NCI-H2171 (cell line): ENCODE data around the gene PER2.

ENCODE experiments used
- DNase-seq: peaks from one replicate; lab custom pipeline; 2025; lab: John Stamatoyannopoulos, UW

The PER2 gene

DNA sequence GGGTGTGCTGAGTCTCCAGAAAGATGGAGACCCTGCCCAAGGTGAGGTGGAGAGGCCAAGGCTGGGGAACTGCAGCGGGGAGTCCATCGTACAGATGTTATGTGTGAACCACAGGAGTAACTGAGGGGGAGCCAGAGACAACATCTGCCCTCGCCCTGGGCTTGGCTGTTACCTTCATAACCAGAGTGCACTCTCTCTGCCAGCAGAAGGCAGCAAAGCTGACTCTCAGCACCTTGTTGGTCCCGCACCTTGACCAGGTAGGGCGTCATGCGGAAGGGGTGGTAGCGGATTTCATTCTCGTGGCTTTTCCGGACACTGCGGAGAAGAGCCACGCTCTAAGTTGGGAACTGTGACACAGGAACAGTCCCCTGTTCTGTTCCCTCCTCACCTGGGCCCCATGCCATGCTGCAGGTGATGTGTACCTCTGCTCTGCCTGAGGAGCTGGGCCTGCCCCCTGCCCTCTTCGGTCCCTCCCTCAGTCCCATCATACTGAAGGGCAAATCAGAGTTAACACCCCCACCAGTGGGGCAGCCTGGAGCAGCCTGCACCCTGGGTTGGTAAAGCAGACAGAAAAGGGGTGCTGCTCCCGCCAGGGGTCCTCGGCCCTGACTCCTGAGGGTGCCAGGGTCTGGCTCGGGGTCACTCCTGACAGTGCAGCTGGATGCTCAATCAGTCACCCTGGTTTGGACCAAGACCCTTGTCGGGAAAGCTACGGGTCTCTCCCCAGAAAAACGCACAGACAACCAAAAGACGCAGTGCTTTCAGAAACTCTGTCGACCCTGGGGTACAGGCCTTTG lies 20.3 kb downstream of the PER2 start:
- no peak for DNase-seq

DNA sequence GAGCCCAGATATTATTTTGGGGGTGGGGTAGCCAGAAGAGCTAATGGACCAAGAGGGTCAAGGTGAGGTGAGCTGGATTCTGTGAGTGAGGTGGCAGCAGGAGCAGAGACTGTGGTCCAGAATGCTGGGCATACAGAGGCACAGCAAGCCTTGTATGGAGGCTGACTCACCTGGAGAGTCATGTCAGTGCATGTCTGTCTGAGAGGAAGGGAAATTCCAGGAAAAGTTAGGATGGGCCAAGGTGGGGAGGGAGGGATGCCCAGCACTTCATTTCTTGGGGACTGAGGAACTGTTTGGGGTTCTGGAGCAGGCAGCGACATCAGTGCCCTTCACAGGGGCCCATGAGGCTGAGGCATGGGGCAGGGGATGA lies 21.1 kb downstream of the PER2 start:
- DNase-seq = no peak

DNA sequence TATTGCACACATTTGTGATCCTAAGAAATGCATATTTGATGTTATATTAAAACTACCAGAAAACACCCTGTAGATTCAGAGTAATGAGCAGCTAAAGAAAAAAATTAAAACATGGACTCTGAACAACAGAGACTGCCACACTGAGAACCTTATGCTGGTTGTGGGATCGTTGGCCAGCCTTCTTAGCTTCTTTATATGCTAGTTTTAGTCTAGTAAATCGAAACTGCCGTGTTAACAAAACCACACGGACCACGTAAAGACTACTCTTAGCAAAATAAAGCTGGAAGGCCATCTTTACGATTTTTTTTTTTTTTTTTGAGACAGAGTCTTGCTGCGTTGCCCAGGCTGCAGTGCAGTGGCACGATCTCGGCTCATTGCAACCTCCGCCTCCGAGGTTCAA lies 22.8 kb downstream of the PER2 start:
- DNase-seq = no peak

GRCh38 chr2:238264072-238264460 lies 24.3 kb downstream of the PER2 start:
- no peak for DNase-seq

GRCh38 chr2:238263204-238264071 lies 25.0 kb downstream of the PER2 start:
- DNase-seq = peak; percentile 29

DNA sequence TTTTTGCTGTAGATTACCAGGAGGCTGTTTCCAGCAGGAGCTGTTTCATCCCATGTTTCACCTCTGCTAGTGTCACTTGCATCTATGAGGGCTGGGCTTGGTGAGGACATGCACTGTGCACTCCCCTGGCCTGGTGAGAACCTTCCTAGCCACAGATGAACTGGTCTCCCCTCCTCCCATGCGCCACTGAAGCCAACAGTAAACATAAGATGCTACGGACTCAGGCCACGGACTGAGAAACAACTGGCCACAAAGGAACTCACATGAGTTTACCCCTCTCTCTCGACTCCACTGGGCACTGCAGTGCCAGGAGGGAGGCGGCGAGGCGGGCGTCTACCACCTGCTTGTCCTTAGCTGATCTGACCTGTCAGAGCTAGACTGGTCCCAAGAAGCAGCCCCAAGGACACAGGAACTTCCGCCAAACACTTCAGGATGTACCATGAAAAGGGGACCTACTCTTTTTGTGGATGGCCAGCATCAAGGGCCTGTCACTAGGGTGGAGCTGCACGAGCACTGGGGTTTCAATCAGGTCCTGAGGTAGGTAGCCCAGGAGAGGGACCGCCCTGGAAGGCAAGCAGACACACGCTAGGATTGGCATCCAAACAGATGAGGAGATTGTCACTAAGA lies 25.8 kb downstream of the PER2 start:
- DNase-seq = no peak

DNA sequence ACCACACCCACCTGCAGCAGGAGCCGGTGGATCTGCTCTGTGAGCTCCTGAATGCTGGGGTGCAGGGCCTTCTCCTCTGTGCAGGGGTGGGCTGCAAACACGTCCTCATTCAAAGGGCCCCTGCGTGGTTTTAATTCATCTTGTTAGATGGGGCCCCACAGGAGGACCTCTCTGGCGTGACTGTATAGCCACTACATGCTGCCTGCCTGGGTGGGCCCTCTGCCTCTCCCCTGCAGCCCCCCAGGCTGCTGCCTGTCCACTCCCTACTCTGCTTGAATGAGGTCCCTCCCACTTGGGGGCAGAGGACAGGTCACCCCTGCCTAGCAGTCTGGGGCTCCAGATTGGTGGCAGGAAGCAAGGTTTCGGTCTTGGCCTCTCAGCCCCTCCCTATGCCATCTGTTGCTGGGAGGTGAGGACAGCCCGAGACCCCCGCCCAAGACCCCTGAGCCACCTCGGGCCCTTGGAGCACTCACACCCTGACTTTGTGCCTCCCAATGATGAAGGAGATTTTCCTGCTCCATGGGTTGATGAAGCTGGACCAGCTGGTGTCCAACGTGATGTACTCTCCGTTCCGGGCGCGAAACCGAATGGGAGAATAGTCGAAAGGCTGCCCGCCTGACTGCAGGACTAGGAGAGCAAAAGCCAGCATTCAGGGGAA lies 26.6 kb downstream of the PER2 start:
- DNase-seq = no peak

DNA sequence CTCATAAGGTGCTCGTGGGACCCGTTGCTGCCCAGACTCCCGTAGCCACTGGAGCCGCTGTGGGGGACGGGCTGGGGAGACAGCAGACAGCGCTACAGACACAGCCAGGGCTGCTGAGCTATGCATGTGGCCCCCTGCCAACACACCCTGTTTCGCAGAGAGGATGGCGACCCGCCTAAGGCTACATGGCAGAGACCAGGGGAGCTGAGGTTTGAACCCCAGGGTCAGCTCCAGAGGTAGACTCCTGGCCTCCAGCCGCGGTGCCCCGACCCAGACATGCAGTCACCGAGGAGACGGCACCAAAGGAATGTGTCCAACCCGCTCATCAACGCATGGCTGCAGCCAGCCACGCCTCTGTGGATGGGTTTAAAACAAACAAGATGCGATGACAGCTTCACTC lies 27.5 kb downstream of the PER2 start:
- DNase-seq = no peak

GRCh38 chr2:238259061-238260020 lies 29.1 kb downstream of the PER2 start:
- no peak for DNase-seq

DNA sequence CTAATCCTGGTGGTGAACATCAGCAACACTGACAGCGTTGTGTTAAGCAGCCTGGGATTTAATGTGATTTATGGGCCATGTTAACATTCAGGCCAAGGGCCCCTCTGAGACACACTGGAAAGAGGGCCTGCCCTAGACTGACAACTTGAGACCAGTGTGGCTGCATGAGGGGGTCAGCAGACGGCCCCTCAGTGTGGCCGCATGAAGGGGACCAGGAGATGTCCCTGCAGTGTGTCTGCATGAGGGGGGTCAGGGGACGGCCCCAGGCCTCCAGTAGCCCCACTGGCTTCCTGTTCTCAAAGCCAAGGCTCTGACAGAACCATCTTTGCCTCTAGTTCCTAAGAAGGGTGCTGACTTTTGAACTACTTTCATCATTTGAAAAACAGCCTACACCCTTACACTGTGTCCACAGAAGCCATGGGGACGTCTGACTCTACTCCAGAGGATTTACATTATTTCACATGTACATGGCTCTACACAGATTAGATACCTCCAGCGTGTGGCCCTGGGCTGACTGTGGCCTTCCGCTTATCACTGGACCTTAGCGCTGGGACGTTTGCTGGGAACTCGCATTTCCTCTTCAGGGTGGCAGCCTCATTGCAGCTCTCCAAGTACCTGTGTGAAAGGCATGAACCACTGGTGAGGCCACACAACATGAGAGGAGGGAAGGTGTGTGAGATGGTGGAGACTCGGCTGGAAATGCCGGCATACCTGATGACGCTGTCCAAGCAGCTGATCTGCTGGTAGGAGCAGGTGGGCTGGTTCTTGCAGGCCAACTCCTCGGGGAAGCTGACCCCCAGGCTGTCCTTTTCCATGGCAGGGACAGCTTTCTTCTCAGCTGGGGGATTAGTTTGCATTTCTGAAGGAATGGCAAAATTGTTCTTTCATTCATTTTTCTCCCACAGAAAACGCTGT lies 30.4 kb downstream of the PER2 start:
- DNase-seq = no peak

GRCh38 chr2:238256594-238257104 lies 31.8 kb downstream of the PER2 start:
- DNase-seq = peak; percentile 47

DNA sequence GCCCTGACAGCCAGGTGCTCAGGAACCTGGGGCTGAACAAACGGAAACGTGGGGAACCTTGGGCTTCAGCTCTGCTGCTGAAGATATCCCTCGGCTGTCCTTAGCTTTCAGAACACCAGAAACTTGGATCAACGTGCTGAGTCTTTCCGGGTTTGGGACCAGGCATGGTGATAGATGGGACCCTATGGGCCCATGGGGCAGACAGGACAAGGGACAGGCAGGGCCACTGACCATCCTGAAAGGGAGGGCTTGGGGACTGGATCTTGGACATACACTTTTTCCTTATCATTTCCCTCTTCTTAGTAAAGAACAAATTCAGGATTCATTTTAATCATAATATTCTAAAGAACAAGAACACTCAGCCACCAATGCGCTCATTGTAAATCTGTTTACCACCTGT lies 32.3 kb downstream of the PER2 start:
- DNase-seq = no peak

DNA sequence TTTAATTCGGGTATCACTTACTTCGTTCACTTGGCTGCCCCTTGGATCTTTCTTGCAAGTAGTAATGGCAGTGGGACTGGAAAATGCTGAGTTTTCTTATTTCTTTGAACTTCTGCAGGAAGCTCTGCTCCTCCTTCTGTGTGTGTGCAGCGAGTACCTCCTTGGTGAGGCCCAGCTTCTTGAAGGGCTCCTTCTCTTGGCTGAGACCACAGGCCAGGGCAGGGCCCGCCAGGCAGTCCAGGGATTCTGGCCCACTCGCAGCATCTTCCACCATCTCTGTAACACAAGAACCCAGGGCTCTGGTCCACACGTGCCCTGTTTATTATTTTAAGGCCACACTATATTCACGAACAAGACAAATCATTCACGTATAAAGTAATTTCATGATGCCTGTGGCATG lies 32.8 kb downstream of the PER2 start:
- no peak for DNase-seq

DNA sequence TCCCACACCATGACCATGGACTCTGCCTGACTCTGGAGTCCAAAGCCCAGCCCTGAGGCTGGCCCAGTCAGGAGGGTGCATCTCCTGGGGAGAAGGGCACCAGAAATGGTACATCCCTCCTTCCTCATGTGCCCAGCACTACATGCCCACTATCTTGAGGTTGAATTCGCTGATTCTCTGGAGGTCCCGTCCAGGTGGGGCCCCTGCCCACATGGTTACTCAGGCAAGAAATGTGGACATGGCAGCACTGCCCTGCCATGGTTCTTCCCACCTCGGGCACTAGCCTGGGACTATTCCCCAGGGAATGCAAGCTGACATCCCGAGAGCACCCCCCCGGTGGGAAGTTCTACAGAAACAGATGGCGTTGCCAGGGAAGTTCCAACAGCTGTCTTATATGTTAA lies 33.3 kb downstream of the PER2 start:
- peak; percentile 30 for DNase-seq

- DNase-seq = no peak
Measured at GRCh38 chr2:238254095-238254723, 34.2 kb downstream of the PER2 start.

DNA sequence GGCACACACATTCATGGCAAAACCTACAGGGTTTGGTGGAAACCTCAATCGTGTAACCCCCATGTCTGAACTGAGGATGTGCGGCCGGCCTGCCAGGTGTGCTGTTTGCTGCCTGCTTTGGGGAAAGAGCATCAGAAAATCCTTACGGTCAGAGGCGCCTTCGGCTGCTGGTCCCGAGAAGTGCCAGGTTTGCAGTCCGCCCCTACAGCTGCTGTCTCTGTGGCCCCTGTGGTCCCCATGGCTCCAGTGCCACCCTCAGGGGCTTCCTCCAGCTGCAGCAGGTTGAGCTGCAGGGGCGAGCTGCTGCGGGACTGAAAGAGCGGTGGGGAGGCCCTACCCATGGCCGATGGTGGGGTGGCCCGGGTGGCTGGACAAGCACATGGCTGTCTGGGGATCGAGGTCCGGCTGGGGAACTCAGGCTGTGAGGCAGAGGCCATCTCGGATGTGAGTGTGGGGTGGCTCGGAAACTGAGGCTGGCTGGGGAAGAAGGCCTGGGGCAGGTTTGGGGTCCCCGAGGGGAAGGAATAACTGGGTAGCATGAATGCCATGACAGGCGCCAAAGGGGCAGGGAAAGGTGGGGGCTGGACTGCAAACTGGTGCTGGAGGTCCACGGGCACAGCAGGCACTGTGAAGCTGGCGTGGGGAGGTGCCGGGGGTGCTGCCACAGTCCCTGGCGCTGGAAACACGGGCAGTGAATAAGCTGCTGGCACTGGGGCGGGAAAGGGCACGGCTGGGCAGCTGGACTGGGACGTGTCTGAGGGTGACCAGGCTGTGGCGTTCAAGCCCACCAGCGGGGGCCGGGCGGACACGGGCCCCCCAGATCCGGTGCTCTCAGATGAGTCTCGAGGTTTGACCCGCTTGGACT lies 35.4 kb downstream of the PER2 start:
- DNase-seq = no peak

DNA sequence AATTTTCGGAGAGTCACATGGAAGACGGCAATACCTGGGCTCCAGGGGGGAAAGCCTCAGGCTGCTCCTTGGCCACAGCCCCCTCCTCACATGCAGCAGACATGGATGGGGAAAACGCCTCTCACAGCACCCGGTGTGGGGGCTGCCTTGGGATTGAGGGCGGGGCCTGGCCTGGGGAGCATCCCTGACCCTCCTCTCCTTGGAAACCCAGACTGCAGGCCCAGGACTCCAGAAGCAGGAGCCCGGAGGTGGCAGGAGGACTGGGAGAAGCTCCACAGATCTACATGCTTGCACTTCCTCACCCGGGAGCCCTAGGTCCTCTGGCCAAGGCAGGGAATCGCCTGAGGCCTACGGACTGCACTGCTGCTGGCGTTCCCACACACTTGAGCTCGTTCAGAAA lies 36.4 kb downstream of the PER2 start:
- DNase-seq = no peak

DNA sequence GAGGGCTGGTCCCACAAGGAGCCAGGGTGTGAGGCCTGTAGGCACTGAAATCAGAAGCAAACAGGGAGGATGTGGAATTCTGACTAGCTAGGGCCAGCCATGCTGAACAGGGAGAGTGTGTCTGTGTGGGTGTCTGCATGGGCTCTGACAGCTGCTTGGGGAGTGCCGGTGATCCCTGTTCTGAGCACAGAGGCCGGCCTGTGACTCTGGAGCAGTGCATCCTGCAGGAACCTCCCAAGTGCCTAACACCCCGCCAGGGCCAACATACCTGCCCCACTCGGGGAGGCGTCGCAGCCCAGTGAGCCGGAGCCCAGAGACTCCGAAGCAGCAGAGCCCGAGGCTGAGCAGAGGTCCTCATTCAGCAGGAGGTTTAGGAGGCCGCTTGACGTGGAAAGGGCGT lies 37.1 kb downstream of the PER2 start:
- no peak for DNase-seq
